Panc1 (cell line): ENCODE measurements around the gene DPM2. TPM values are rescaled to one million over a fixed set of nuclear protein-coding genes. Genes with fewer than 3 reads are reported as not detected.

Experiments
- ATAC-seq: fragments of 200-7000 bp; cut with Tn5 transposase; 2 replicates; pipeline ENCODE4 v1.9.1; 2020; ENCODE audit warnings: mild to moderate bottlenecking, moderate library complexity
- BruUV-seq: library from RNA; stranded (reverse); fragments of 400-500 nt; replicated peaks from 2 replicates; lab custom pipeline; 2021; lab: Mats Ljungman, UMichigan
- CTCF ChIA-PET: fragments of 300-600 bp; sonication (Branson Sonifier 250); formaldehyde crosslinking; loops from one replicate; lab custom pipeline; 2022; ENCODE audit warnings: antibody characterized with exemption; lab: Charles Lee
- POLR2A ChIA-PET: fragments of 300-600 bp; sonication (Branson Sonifier 250); formaldehyde crosslinking; loops from one replicate; lab custom pipeline; 2022; ENCODE audit warnings: antibody characterized with exemption; lab: Charles Lee
- DNase-seq: peaks from one replicate; pipeline ENCODE4 v3.0.0-alpha.2; 2010; ENCODE audit warnings: low read depth, low spot score
- H3K27ac ChIP-seq: 2 replicates; pipeline ENCODE4 v1.5.1; 2011; ENCODE audit warnings: mild to moderate bottlenecking, low read length, inconsistent platforms
- H3K27me3 ChIP-seq: fragments of 200-500 bp; sonication (Bioruptor generic); 2 replicates; pipeline ENCODE4 v1.6.0; 2014; ENCODE audit warnings: low read length, inconsistent platforms; ENCODE audit not compliant: control insufficient read depth, insufficient read depth
- H3K36me3 ChIP-seq: fragments of 200-500 bp; sonication (Bioruptor generic); 2 replicates; pipeline ENCODE4 v1.5.1; 2014; ENCODE audit warnings: inconsistent platforms, mild to moderate bottlenecking, low read length, moderate library complexity; ENCODE audit not compliant: control insufficient read depth, insufficient read depth
- H3K4me1 ChIP-seq: 2 replicates; pipeline ENCODE4 v1.5.1; 2011; ENCODE audit warnings: inconsistent platforms, mild to moderate bottlenecking, low read length, moderate library complexity; ENCODE audit not compliant: control insufficient read depth, insufficient read depth
- H3K4me3 ChIP-seq, 2 experiments: 2 replicates each; pipeline ENCODE4 v1.5.1; 2011 to 2012; ENCODE audit warnings: low read depth in 2 of 2, low read length in 2 of 2, mild to moderate bottlenecking in 2 of 2, inconsistent platforms in 1 of 2, moderate library complexity in 1 of 2
- H3K9me3 ChIP-seq: fragments of 200-500 bp; sonication (Bioruptor generic); 2 replicates; pipeline ENCODE4 v1.5.1; 2014; ENCODE audit warnings: low read depth, mild to moderate bottlenecking, inconsistent platforms, low read length, moderate library complexity; ENCODE audit not compliant: control insufficient read depth, insufficient read depth
- POLR2AphosphoS5 ChIP-seq: IDR thresholded peaks from 2 replicates; pipeline ENCODE4 v1.6.1; 2012; ENCODE audit warnings: mild to moderate bottlenecking, low read depth, low read length, moderate library complexity
- SIN3A ChIP-seq: IDR thresholded peaks from 2 replicates; pipeline ENCODE4 v1.6.1; 2012; ENCODE audit warnings: low read depth, mild to moderate bottlenecking, low read length, moderate library complexity, borderline replicate concordance; ENCODE audit not compliant: insufficient read depth
- TCF7L2 ChIP-seq: IDR thresholded peaks from 2 replicates; pipeline ENCODE4 v1.6.1; 2011; ENCODE audit warnings: mild to moderate bottlenecking, low read depth, low read length, inconsistent platforms
- in situ Hi-C: cut with HindIII; loops from 2 replicates; pipeline ENCODE4 v1.10.0; 2016; ENCODE audit warnings: low sequenced_read_pairs, low pct_unique_long_range_greater_than_20kb
- intact Hi-C: fragments of 100-400 bp; cut with micrococcal nuclease; formaldehyde crosslinking; loops from one replicate; pipeline ENCODE4 v1.10.0; 2022; ENCODE audit not compliant: unreplicated experiment
- total RNA-seq: library from RNA; stranded (reverse); gene quantifications from one replicate; pipeline ENCODE4 v1.2.1, GENCODE V29; 2021; ENCODE audit not compliant: unreplicated experiment
- TF ChIP-seq, protein P1 (sequence below): fragments of 450-650 bp; IDR thresholded peaks from 2 replicates; pipeline ENCODE4 v1.5.1; 2017; ENCODE audit warnings: mild to moderate bottlenecking
- TF ChIP-seq, protein P2 (sequence below), 2 experiments: IDR thresholded peaks; 2 replicates each; pipeline ENCODE4 v1.6.1; 2011 to 2012; ENCODE audit warnings: low read depth in 2 of 2, control low read depth in 1 of 2, low read length in 1 of 2, mild to moderate bottlenecking in 1 of 2, moderate library complexity in 1 of 2; ENCODE audit not compliant: insufficient read depth in 1 of 2

Gene DPM2
- total RNA-seq, 1 experiment from 2014 or later: 58.7 TPM

DNA sequence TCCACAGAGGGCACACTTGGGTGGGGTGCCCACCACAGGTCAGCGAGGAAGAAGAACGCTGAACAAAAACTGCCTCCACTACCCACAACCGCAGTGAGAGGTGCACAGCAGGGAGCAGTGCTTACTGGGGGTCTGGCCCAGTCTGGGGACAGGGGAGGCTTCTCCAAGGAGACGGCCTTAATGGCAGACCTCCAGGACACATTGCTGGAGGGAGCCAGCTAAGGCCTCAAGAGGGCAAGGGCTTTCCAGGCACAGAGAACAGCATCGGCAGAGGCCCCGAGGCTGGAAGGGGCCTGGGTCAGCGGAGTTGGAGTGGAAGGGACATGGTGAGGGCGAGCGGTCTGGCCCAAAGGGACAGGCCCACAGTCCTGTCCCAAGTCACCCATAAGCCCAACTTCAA lies 8.3 kb upstream of the DPM2 start:
- Histone ChIP-seq H3K27me3 (no peaks in the 10 kb centered on the region), H3K36me3 (peaks cover 5% of the 10 kb centered on the region; the same call in 1 of the 2 replicates), H3K4me1 (peaks cover 84% of the 10 kb centered on the region), H3K27ac (peak overlapping the region; percentile 48), H3K9me3 (no peaks in the 10 kb centered on the region), H3K4me3 (no peak overlapping the region)
- in situ Hi-C loops: loop anchor here (25.0 kb wide), 1 partner anchor 141 kb away; no protein-coding TSS in a partner anchor
- POLR2A ChIA-PET: no interaction called here
- intact Hi-C loops: no loop called here
- no peak for ATAC-seq
- CTCF ChIA-PET: no interaction called here
- no peak for DNase-seq
- no TSS peak for BruUV-seq
- no peak for TF ChIP-seq TCF7L2
- TF ChIP-seq, protein P1, sequence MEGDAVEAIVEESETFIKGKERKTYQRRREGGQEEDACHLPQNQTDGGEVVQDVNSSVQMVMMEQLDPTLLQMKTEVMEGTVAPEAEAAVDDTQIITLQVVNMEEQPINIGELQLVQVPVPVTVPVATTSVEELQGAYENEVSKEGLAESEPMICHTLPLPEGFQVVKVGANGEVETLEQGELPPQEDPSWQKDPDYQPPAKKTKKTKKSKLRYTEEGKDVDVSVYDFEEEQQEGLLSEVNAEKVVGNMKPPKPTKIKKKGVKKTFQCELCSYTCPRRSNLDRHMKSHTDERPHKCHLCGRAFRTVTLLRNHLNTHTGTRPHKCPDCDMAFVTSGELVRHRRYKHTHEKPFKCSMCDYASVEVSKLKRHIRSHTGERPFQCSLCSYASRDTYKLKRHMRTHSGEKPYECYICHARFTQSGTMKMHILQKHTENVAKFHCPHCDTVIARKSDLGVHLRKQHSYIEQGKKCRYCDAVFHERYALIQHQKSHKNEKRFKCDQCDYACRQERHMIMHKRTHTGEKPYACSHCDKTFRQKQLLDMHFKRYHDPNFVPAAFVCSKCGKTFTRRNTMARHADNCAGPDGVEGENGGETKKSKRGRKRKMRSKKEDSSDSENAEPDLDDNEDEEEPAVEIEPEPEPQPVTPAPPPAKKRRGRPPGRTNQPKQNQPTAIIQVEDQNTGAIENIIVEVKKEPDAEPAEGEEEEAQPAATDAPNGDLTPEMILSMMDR: no peak

DNA sequence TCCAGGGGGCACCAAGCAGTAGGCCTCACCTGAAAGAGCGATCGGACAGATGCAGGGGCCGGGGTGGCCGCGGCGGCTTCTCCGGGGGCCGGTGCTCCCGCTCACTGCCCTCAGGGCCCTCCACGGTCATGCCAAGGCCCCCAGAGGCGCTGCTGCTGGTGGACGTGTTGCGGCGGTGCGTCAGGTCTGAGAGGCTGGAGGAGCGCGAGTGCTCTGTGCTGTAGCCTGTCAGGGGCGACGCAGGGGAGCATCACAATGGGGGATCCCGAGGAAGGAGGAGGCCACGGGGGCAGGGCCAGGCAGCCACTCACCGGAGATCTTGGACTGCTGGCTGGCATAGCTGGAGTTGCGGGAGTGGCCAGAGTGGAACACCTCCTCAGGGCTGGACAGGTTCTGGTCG lies 7.7 kb upstream of the DPM2 start:
- POLR2A ChIA-PET: no interaction called here
- CTCF ChIA-PET: no interaction called here

More for the DNA sequence above, 7.7 kb upstream of the DPM2 start:
- in situ Hi-C loops: loop anchor here (25.0 kb wide), 1 partner anchor 142 kb away; no protein-coding TSS in a partner anchor
- DNase-seq (no peak), ATAC-seq (no peak)
- H3K27ac ChIP-seq: peak overlapping the region; percentile 48
- H3K27me3 ChIP-seq: no peaks in the 10 kb centered on the region
- peaks cover 84% of the 10 kb centered on the region for H3K4me1 ChIP-seq
- H3K4me3 ChIP-seq: no peak overlapping the region
- intact Hi-C loops: no loop called here
- TF ChIP-seq, protein P2, sequence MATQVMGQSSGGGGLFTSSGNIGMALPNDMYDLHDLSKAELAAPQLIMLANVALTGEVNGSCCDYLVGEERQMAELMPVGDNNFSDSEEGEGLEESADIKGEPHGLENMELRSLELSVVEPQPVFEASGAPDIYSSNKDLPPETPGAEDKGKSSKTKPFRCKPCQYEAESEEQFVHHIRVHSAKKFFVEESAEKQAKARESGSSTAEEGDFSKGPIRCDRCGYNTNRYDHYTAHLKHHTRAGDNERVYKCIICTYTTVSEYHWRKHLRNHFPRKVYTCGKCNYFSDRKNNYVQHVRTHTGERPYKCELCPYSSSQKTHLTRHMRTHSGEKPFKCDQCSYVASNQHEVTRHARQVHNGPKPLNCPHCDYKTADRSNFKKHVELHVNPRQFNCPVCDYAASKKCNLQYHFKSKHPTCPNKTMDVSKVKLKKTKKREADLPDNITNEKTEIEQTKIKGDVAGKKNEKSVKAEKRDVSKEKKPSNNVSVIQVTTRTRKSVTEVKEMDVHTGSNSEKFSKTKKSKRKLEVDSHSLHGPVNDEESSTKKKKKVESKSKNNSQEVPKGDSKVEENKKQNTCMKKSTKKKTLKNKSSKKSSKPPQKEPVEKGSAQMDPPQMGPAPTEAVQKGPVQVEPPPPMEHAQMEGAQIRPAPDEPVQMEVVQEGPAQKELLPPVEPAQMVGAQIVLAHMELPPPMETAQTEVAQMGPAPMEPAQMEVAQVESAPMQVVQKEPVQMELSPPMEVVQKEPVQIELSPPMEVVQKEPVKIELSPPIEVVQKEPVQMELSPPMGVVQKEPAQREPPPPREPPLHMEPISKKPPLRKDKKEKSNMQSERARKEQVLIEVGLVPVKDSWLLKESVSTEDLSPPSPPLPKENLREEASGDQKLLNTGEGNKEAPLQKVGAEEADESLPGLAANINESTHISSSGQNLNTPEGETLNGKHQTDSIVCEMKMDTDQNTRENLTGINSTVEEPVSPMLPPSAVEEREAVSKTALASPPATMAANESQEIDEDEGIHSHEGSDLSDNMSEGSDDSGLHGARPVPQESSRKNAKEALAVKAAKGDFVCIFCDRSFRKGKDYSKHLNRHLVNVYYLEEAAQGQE (IDR thresholded peaks at IDR 0.05; ENCODE audit: insufficient read depth in 1 of 2, low read depth in 2 of 2, low read length in 1 of 2): no peak
- TF ChIP-seq, protein P1: no peak
- TF ChIP-seq POLR2AphosphoS5 (no peak), TCF7L2 (no peak), SIN3A (no peak)
- H3K36me3 ChIP-seq: peaks cover 7% of the 10 kb centered on the region
- H3K9me3 ChIP-seq: no peaks in the 10 kb centered on the region
- no TSS peak for BruUV-seq
